Measurements from ENCODE around the gene ARMC5. TPM values are rescaled to one million over a fixed set of nuclear protein-coding genes. Genes with fewer than 3 reads are reported as not detected.

Gene ARMC5
- total RNA-seq, 1 experiment from 2014 or later = 11.8 TPM

DNA sequence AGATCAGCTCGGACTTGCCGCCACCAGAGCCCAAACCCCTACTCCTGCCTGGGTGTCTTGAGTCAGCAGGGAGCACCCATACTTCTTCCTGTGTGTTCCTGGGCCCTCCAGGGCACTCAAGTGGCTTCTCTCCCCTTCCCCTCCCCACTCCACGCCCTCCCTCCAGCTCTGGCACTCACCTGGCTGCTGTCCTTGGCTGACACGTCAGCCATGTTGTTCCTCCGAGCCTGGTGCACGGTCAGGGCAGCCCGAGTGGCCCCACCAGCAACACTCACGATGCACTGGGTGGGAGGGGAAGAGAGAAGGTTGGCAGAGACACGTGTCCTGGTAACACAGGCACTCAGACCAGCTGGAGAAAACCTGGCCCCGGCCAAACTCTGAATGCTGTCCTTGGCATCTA is 37.4 kb downstream of the ARMC5 start:
- Histone ChIP-seq H3K9me2 (ENCODE audit: insufficient read depth) (no peaks in the 10 kb centered on the region), H4K20me1 (ENCODE audit: insufficient read depth) (no peaks in the 10 kb centered on the region), H3K4me2 (ENCODE audit: low read length) (no peak overlapping the region), H3K9me3 (ENCODE audit: control insufficient read depth in 1 of 2, insufficient read depth in 1 of 2, low read depth in 1 of 2, low read length in 2 of 2) (no peaks in the 10 kb centered on the region), H3K36me3 (ENCODE audit: control insufficient read depth in 1 of 2, insufficient read depth in 2 of 2, low read length in 2 of 2) (peaks cover 5 to 10% of the 10 kb centered on the region in 2 experiments; a peak in 3 of 4 replicates), H3K4me1 (ENCODE audit: control insufficient read depth in 1 of 2, insufficient read depth in 2 of 2, low read length in 2 of 2) (no peaks in the 10 kb centered on the region), H3K4me3 (replicated peaks in 1 of 2; ENCODE audit: low read depth in 1 of 2, low read length in 2 of 2) (no peak overlapping the region), H3K79me2 (ENCODE audit: insufficient read depth, low read length) (no peaks in the 10 kb centered on the region), H2AFZ (ENCODE audit: low read depth, low read length, poor library complexity, severe bottlenecking) (no peak overlapping the region), H3K9ac (ENCODE audit: low read length) (no peak overlapping the region), H3K27me3 (ENCODE audit: insufficient read depth, low read length) (no peaks in the 10 kb centered on the region), H3K27ac (ENCODE audit: low read depth, low read length) (no peak overlapping the region)
- ChIA-PET RAD21 (ENCODE audit: low non-redundant PET in 1 of 2, low total read pairs in 2 of 2, uncharacterized antibody in 2 of 2, unreplicated experiment in 2 of 2) (no interaction called here), CTCF (no interaction called here), POLR2A (no interaction called here)
- DNase-seq (ENCODE audit: low read depth, low spot score) (no peak), ATAC-seq (no peak)
- no peak for TF ChIP-seq POLR2A (IDR thresholded peaks at IDR 0.05; ENCODE audit: borderline replicate concordance, extremely low read depth, insufficient read depth, insufficient read length)
- TF ChIP-seq, protein P1, sequence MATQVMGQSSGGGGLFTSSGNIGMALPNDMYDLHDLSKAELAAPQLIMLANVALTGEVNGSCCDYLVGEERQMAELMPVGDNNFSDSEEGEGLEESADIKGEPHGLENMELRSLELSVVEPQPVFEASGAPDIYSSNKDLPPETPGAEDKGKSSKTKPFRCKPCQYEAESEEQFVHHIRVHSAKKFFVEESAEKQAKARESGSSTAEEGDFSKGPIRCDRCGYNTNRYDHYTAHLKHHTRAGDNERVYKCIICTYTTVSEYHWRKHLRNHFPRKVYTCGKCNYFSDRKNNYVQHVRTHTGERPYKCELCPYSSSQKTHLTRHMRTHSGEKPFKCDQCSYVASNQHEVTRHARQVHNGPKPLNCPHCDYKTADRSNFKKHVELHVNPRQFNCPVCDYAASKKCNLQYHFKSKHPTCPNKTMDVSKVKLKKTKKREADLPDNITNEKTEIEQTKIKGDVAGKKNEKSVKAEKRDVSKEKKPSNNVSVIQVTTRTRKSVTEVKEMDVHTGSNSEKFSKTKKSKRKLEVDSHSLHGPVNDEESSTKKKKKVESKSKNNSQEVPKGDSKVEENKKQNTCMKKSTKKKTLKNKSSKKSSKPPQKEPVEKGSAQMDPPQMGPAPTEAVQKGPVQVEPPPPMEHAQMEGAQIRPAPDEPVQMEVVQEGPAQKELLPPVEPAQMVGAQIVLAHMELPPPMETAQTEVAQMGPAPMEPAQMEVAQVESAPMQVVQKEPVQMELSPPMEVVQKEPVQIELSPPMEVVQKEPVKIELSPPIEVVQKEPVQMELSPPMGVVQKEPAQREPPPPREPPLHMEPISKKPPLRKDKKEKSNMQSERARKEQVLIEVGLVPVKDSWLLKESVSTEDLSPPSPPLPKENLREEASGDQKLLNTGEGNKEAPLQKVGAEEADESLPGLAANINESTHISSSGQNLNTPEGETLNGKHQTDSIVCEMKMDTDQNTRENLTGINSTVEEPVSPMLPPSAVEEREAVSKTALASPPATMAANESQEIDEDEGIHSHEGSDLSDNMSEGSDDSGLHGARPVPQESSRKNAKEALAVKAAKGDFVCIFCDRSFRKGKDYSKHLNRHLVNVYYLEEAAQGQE (IDR thresholded peaks at IDR 0.05; ENCODE audit: low read depth) = no peak
- TF ChIP-seq SIN3A (IDR thresholded peaks at IDR 0.05; ENCODE audit: low read depth) = no peak
- TF ChIP-seq, protein P2, sequence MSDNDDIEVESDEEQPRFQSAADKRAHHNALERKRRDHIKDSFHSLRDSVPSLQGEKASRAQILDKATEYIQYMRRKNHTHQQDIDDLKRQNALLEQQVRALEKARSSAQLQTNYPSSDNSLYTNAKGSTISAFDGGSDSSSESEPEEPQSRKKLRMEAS (IDR thresholded peaks at IDR 0.05) = no peak
- TF ChIP-seq CBX3 (IDR thresholded peaks at IDR 0.05; ENCODE audit: low read depth) = no peak
- no peak for TF ChIP-seq ZNF274 (IDR thresholded peaks at IDR 0.05; ENCODE audit: low read depth, low read length)
- TF ChIP-seq SRF (IDR thresholded peaks at IDR 0.05; ENCODE audit: low read depth) = no peak
- TF ChIP-seq ELF1 (IDR thresholded peaks at IDR 0.05; ENCODE audit: borderline replicate concordance, low read depth) = no peak
- no peak for TF ChIP-seq ZFX (IDR thresholded peaks at IDR 0.05)
- no peak for TF ChIP-seq EGR1 (IDR thresholded peaks at IDR 0.05; ENCODE audit: low read depth)
- TF ChIP-seq SP1 (IDR thresholded peaks at IDR 0.05; ENCODE audit: low read depth) = no peak
- TF ChIP-seq, protein P3, sequence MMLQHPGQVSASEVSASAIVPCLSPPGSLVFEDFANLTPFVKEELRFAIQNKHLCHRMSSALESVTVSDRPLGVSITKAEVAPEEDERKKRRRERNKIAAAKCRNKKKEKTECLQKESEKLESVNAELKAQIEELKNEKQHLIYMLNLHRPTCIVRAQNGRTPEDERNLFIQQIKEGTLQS (IDR thresholded peaks at IDR 0.05) = no peak
- intact Hi-C loops (cut with micrococcal nuclease) = no loop called here
- BruUV-seq (replicated peaks) = no TSS peak

Data from HCT116 (cell line).